ENCODE results near the gene NCKAP5.

Gene NCKAP5

GRCh38 chr2:133525613-133526529 is 42.4 kb downstream of the NCKAP5 start:
- no peaks in the 10 kb centered on the region for H3K36me3 ChIP-seq (ENCODE audit: insufficient read depth, low read length)
- H3K9ac ChIP-seq (ENCODE audit: low read depth, low read length) = no peak overlapping the region
- TF ChIP-seq, protein P1, sequence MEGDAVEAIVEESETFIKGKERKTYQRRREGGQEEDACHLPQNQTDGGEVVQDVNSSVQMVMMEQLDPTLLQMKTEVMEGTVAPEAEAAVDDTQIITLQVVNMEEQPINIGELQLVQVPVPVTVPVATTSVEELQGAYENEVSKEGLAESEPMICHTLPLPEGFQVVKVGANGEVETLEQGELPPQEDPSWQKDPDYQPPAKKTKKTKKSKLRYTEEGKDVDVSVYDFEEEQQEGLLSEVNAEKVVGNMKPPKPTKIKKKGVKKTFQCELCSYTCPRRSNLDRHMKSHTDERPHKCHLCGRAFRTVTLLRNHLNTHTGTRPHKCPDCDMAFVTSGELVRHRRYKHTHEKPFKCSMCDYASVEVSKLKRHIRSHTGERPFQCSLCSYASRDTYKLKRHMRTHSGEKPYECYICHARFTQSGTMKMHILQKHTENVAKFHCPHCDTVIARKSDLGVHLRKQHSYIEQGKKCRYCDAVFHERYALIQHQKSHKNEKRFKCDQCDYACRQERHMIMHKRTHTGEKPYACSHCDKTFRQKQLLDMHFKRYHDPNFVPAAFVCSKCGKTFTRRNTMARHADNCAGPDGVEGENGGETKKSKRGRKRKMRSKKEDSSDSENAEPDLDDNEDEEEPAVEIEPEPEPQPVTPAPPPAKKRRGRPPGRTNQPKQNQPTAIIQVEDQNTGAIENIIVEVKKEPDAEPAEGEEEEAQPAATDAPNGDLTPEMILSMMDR (IDR thresholded peaks at IDR 0.05; ENCODE audit: borderline replicate concordance, extremely low read depth, low read length, poor library complexity, severe bottlenecking) = no peak
- no peak for TF ChIP-seq EZH2 (IDR thresholded peaks at IDR 0.05; ENCODE audit: borderline replicate concordance, low read depth, low read length, severe bottlenecking)
- H3K27me3 ChIP-seq (ENCODE audit: insufficient read depth, low read length, poor library complexity) = peaks cover 7% of the 10 kb centered on the region
- H2AFZ ChIP-seq (ENCODE audit: low read depth, low read length) = no peak overlapping the region
- no peak overlapping the region for H3K4me3 ChIP-seq (ENCODE audit: low read depth in 1 of 2, low read length in 2 of 2)
- H3K4me1 ChIP-seq (ENCODE audit: insufficient read depth, low read length) = no peaks in the 10 kb centered on the region
- H4K20me1 ChIP-seq (ENCODE audit: insufficient read depth, low read length) = no peaks in the 10 kb centered on the region
- no peak overlapping the region for H3K27ac ChIP-seq (ENCODE audit: low read length)
- ATAC-seq (ENCODE audit: insufficient read depth, low read depth) = no peak
- H3K79me2 ChIP-seq (ENCODE audit: insufficient read depth, low read length) = no peaks in the 10 kb centered on the region
- DNase-seq = no peak
- H3K4me2 ChIP-seq (ENCODE audit: insufficient read depth, low read length) = no peak overlapping the region
- H3K9me3 ChIP-seq (ENCODE audit: insufficient read depth, low read length, severe bottlenecking) = no peaks in the 10 kb centered on the region

- no peak for TF ChIP-seq EZH2 (IDR thresholded peaks at IDR 0.05; ENCODE audit: borderline replicate concordance, low read depth, low read length, severe bottlenecking)
- TF ChIP-seq, protein P1 (IDR thresholded peaks at IDR 0.05; ENCODE audit: borderline replicate concordance, extremely low read depth, low read length, poor library complexity, severe bottlenecking) = no peak
- Histone ChIP-seq H3K4me3 (ENCODE audit: low read depth in 1 of 2, low read length in 2 of 2) (no peak overlapping the region), H3K36me3 (ENCODE audit: insufficient read depth, low read length) (no peaks in the 10 kb centered on the region), H3K27me3 (ENCODE audit: insufficient read depth, low read length, poor library complexity) (peaks cover 4% of the 10 kb centered on the region), H3K4me1 (ENCODE audit: insufficient read depth, low read length) (no peaks in the 10 kb centered on the region), H3K79me2 (ENCODE audit: insufficient read depth, low read length) (no peaks in the 10 kb centered on the region), H3K27ac (ENCODE audit: low read length) (no peak overlapping the region), H3K4me2 (ENCODE audit: insufficient read depth, low read length) (no peak overlapping the region), H3K9me3 (ENCODE audit: insufficient read depth, low read length, severe bottlenecking) (no peaks in the 10 kb centered on the region), H4K20me1 (ENCODE audit: insufficient read depth, low read length) (no peaks in the 10 kb centered on the region), H3K9ac (ENCODE audit: low read depth, low read length) (no peak overlapping the region), H2AFZ (ENCODE audit: low read depth, low read length) (no peak overlapping the region)
- no peak for ATAC-seq (ENCODE audit: insufficient read depth, low read depth)
- no peak for DNase-seq
These were observed 43.2 kb downstream of the NCKAP5 start for GRCh38 chr2:133525090-133525489.

GRCh38 chr2:133523406-133523805 is 44.9 kb downstream of the NCKAP5 start:
- H3K4me2 ChIP-seq (ENCODE audit: insufficient read depth, low read length) = no peak overlapping the region
- H3K9me3 ChIP-seq (ENCODE audit: insufficient read depth, low read length, severe bottlenecking) = no peaks in the 10 kb centered on the region
- TF ChIP-seq, protein P1 (IDR thresholded peaks at IDR 0.05; ENCODE audit: borderline replicate concordance, extremely low read depth, low read length, poor library complexity, severe bottlenecking) = no peak
- TF ChIP-seq EZH2 (IDR thresholded peaks at IDR 0.05; ENCODE audit: borderline replicate concordance, low read depth, low read length, severe bottlenecking) = no peak
- H3K27ac ChIP-seq (ENCODE audit: low read length) = no peak overlapping the region
- no peak for ATAC-seq (ENCODE audit: insufficient read depth, low read depth)
- H3K4me3 ChIP-seq (ENCODE audit: low read depth in 1 of 2, low read length in 2 of 2) = no peak overlapping the region
- no peaks in the 10 kb centered on the region for H4K20me1 ChIP-seq (ENCODE audit: insufficient read depth, low read length)
- DNase-seq = no peak
- peaks cover 2% of the 10 kb centered on the region for H3K27me3 ChIP-seq (ENCODE audit: insufficient read depth, low read length, poor library complexity)
- no peaks in the 10 kb centered on the region for H3K36me3 ChIP-seq (ENCODE audit: insufficient read depth, low read length)
- H3K9ac ChIP-seq (ENCODE audit: low read depth, low read length) = no peak overlapping the region
- no peaks in the 10 kb centered on the region for H3K4me1 ChIP-seq (ENCODE audit: insufficient read depth, low read length)
- no peaks in the 10 kb centered on the region for H3K79me2 ChIP-seq (ENCODE audit: insufficient read depth, low read length)
- H2AFZ ChIP-seq (ENCODE audit: low read depth, low read length) = no peak overlapping the region

Data from DND-41 (cell line).